SKM-1 (cell line): ENCODE results near the gene C6orf132.
"Not testable (repeated sequence)": the region's sequence is repeated elsewhere in the genome, so short reads cannot be mapped to it uniquely, and the experiment has no call there.

Experiments used
- DNase-seq: peaks from one replicate; lab custom pipeline; 2025; ENCODE audit not compliant: unreplicated experiment; lab: John Stamatoyannopoulos, UW

Gene C6orf132

GRCh38 chr6:42142118-42142835 is at the start of gene C6orf132:
Gene C6orf132 (minus strand): TSS chr6:42142620. CDS start chr6:42142444, 176 bp downstream.
- DNase-seq: no peak

- DNase-seq: no peak
Measured at GRCh38 chr6:42190554-42191183, 48.2 kb upstream of the C6orf132 start.

- DNase-seq: no peak
Measured at GRCh38 chr6:42188406-42188805, 46.0 kb upstream of the C6orf132 start.

- DNase-seq: no peak
Measured at GRCh38 chr6:42185597-42185996, 43.2 kb upstream of the C6orf132 start.

- no peak for DNase-seq
Measured at GRCh38 chr6:42184475-42184874, 42.1 kb upstream of the C6orf132 start.

GRCh38 chr6:42182101-42182500 is 39.7 kb upstream of the C6orf132 start:
- DNase-seq: no peak

- no peak for DNase-seq
Measured at GRCh38 chr6:42179945-42180313, 37.5 kb upstream of the C6orf132 start.

- no peak for DNase-seq
Measured at GRCh38 chr6:42179261-42179944, 37.0 kb upstream of the C6orf132 start.

GRCh38 chr6:42177514-42178364 is 35.3 kb upstream of the C6orf132 start:
- no peak for DNase-seq

GRCh38 chr6:42176981-42177380 is 34.6 kb upstream of the C6orf132 start:
- DNase-seq: no peak

GRCh38 chr6:42175860-42176259 is 33.4 kb upstream of the C6orf132 start:
- no peak for DNase-seq

- no peak for DNase-seq
Measured at GRCh38 chr6:42173101-42173500, 30.7 kb upstream of the C6orf132 start, which contains the start of gene GUCA1A. Gene GUCA1A (plus strand): TSS chr6:42173364. CDS start chr6:42173614, 250 bp downstream.

GRCh38 chr6:42171813-42172581 is 29.6 kb upstream of the C6orf132 start:
- DNase-seq: no peak

GRCh38 chr6:42169780-42170179 is 27.4 kb upstream of the C6orf132 start:
- not testable (repeated sequence) for DNase-seq

GRCh38 chr6:42168650-42169049 is 26.2 kb upstream of the C6orf132 start:
- DNase-seq: no peak

- DNase-seq: peak; percentile 36
Measured at GRCh38 chr6:42166444-42167141, 24.2 kb upstream of the C6orf132 start.

GRCh38 chr6:42165016-42165415 is 22.6 kb upstream of the C6orf132 start:
- no peak for DNase-seq

- no peak for DNase-seq
Measured at GRCh38 chr6:42163981-42164380, 21.6 kb upstream of the C6orf132 start.

- no peak for DNase-seq
Measured at GRCh38 chr6:42162812-42163211, 20.4 kb upstream of the C6orf132 start.

GRCh38 chr6:42162384-42162783 is 20.0 kb upstream of the C6orf132 start:
- no peak for DNase-seq
